Stomach smooth muscle (tissue), 2 donors: Measurements from ENCODE around the gene CAPN2.
"Not testable (repeated sequence)": the region's sequence is repeated elsewhere in the genome, so short reads cannot be mapped to it uniquely, and the experiment has no call there.

Experiments
- H3K27ac ChIP-seq: one replicate; pipeline ENCODE4 v1.7.0; 2013; ENCODE audit warnings: mild to moderate bottlenecking, low read length, inconsistent platforms
- H3K27me3 ChIP-seq, 2 donors: one replicate each; pipeline ENCODE4 v1.7.0; 2013; ENCODE audit warnings: low read length in 2 of 2; ENCODE audit not compliant: insufficient read depth in 2 of 2, control insufficient read depth in 1 of 2
- H3K36me3 ChIP-seq, 2 donors: one replicate each; pipeline ENCODE4 v1.7.0; 2013; ENCODE audit warnings: low read length in 2 of 2; ENCODE audit not compliant: control insufficient read depth in 2 of 2, insufficient read depth in 2 of 2
- H3K4me1 ChIP-seq: one replicate; pipeline ENCODE4 v1.7.0; 2013; ENCODE audit warnings: low read length; ENCODE audit not compliant: control insufficient read depth, insufficient read depth
- H3K4me3 ChIP-seq, 2 donors: one replicate each; pipeline ENCODE4 v1.7.0; 2013; ENCODE audit warnings: low read length in 2 of 2
- H3K9ac ChIP-seq, 2 donors: one replicate each; pipeline ENCODE4 v1.7.0; 2013; ENCODE audit warnings: low read length in 2 of 2, mild to moderate bottlenecking in 1 of 2
- H3K9me3 ChIP-seq, 2 donors: one replicate each; pipeline ENCODE4 v1.7.0; 2013; ENCODE audit warnings: low read length in 2 of 2; ENCODE audit not compliant: control insufficient read depth in 2 of 2
- donor health status: healthy.
- donor health status: Pancreatic carcinoma.

Gene CAPN2

GRCh38 chr1:223731133-223731770 lies 18.9 kb downstream of the CAPN2 start:
- peak overlapping the region in 1 of 2 donors; percentile 29 for H3K4me3 ChIP-seq
- peaks cover 0 to 4% of the 10 kb centered on the region in 2 donors for H3K36me3 ChIP-seq
- no peaks in the 10 kb centered on the region for H3K9me3 ChIP-seq
- H3K27me3 ChIP-seq: no peaks in the 10 kb centered on the region
- H3K27ac ChIP-seq: peak overlapping the region; percentile 53
- H3K4me1 ChIP-seq: peaks cover 45% of the 10 kb centered on the region
- peak overlapping the region; percentile 6 to 36 for H3K9ac ChIP-seq

GRCh38 chr1:223732993-223733798 lies 20.9 kb downstream of the CAPN2 start:
- H3K36me3 ChIP-seq: peaks cover 0 to 4% of the 10 kb centered on the region in 2 donors
- H3K27me3 ChIP-seq: no peaks in the 10 kb centered on the region
- H3K9ac ChIP-seq: no peak overlapping the region
- peaks cover 36% of the 10 kb centered on the region for H3K4me1 ChIP-seq
- H3K9me3 ChIP-seq: no peaks in the 10 kb centered on the region
- no peak overlapping the region for H3K4me3 ChIP-seq
- H3K27ac ChIP-seq: no peak overlapping the region

- H3K4me3 ChIP-seq: no peak overlapping the region
- peaks cover 42% of the 10 kb centered on the region for H3K4me1 ChIP-seq
- no peaks in the 10 kb centered on the region for H3K9me3 ChIP-seq
Observed at GRCh38 chr1:223733898-223734852, 21.8 kb downstream of the CAPN2 start.

GRCh38 chr1:223736638-223737037 lies 24.3 kb downstream of the CAPN2 start:
- H3K4me1 ChIP-seq: peaks cover 42% of the 10 kb centered on the region
- H3K9me3 ChIP-seq, H3K4me3 ChIP-seq, H3K27ac ChIP-seq, H3K9ac ChIP-seq, H3K36me3 ChIP-seq, H3K27me3 ChIP-seq: not testable (repeated sequence)

More at GRCh38 chr1:223733898-223734852, 21.8 kb downstream of the CAPN2 start:
- no peak overlapping the region for H3K27ac ChIP-seq
- no peaks in the 10 kb centered on the region for H3K36me3 ChIP-seq
- H3K27me3 ChIP-seq: no peaks in the 10 kb centered on the region
- H3K9ac ChIP-seq: peak overlapping the region in 1 of 2 donors; percentile 36

GRCh38 chr1:223737342-223737741 lies 25.0 kb downstream of the CAPN2 start:
- Histone ChIP-seq H3K27ac (no peak overlapping the region), H3K9ac (no peak overlapping the region), H3K4me1 (peaks cover 39% of the 10 kb centered on the region), H3K9me3 (no peaks in the 10 kb centered on the region), H3K27me3 (no peaks in the 10 kb centered on the region), H3K36me3 (no peaks in the 10 kb centered on the region), H3K4me3 (no peak overlapping the region)

GRCh38 chr1:223738465-223739365 lies 26.4 kb downstream of the CAPN2 start:
- no peak overlapping the region for H3K9ac ChIP-seq
- H3K4me3 ChIP-seq: no peak overlapping the region
- peaks cover 29% of the 10 kb centered on the region for H3K4me1 ChIP-seq
- H3K9me3 ChIP-seq: no peaks in the 10 kb centered on the region
- no peaks in the 10 kb centered on the region for H3K27me3 ChIP-seq
- H3K27ac ChIP-seq: peak overlapping the region; percentile 71
- H3K36me3 ChIP-seq: peaks cover 0 to 4% of the 10 kb centered on the region in 2 donors

- peak overlapping the region; percentile 29 to 35 for H3K9ac ChIP-seq
Observed at GRCh38 chr1:223739366-223740037, 27.2 kb downstream of the CAPN2 start.

GRCh38 chr1:223740038-223740736 lies 27.8 kb downstream of the CAPN2 start:
- H3K9me3 ChIP-seq, H3K36me3 ChIP-seq, H3K27me3 ChIP-seq, H3K4me3 ChIP-seq: not testable (repeated sequence)
- peak overlapping the region in 1 of 2 donors; percentile 29 for H3K9ac ChIP-seq
- H3K4me1 ChIP-seq: peaks cover 24% of the 10 kb centered on the region
- peak overlapping the region; percentile 71 for H3K27ac ChIP-seq

More at GRCh38 chr1:223739366-223740037, 27.2 kb downstream of the CAPN2 start:
- Histone ChIP-seq H3K36me3 (peaks cover 0 to 10% of the 10 kb centered on the region in 2 donors), H3K27me3 (no peaks in the 10 kb centered on the region), H3K4me1 (peaks cover 24% of the 10 kb centered on the region), H3K27ac (peak overlapping the region; percentile 71), H3K4me3 (no peak overlapping the region), H3K9me3 (no peaks in the 10 kb centered on the region)

GRCh38 chr1:223741861-223742260 lies 29.5 kb downstream of the CAPN2 start:
- H3K36me3 ChIP-seq: peaks cover 11 to 15% of the 10 kb centered on the region in 2 donors
- H3K9me3 ChIP-seq: no peaks in the 10 kb centered on the region
- no peak overlapping the region for H3K4me3 ChIP-seq
- no peak overlapping the region for H3K9ac ChIP-seq
- no peaks in the 10 kb centered on the region for H3K27me3 ChIP-seq
- peaks cover 26% of the 10 kb centered on the region for H3K4me1 ChIP-seq
- no peak overlapping the region for H3K27ac ChIP-seq
